H1 (cell line): Measurements from ENCODE around the gene PLXNA4. TPM values are rescaled to one million over a fixed set of nuclear protein-coding genes. Genes with fewer than 3 reads are reported as not detected.

ENCODE experiments used
- CTCF ChIA-PET: fragments of 300-600 bp; sonication (Branson Sonifier 250); formaldehyde crosslinking; loops from one replicate; lab custom pipeline; 2021; ENCODE audit not compliant: partially characterized antibody; lab: Charles Lee
- POLR2A ChIA-PET: fragments of 300-600 bp; sonication (Branson Sonifier 250); formaldehyde crosslinking; loops from one replicate; lab custom pipeline; 2021; ENCODE audit warnings: inconsistent platforms; ENCODE audit not compliant: partially characterized antibody; lab: Charles Lee
- DNase-seq, 2 experiments: peaks; one replicate each; pipeline versions ENCODE4 v3.0.0 to v3.0.0-alpha.2; 2010 to 2022; ENCODE audit warnings: low spot score in 2 of 2, low read depth in 1 of 2, mixed read lengths in 1 of 2
- FAIRE-seq: peaks from 2 replicates; lab custom pipeline; 2011; peaks lifted over from hg19 to GRCh38; lab: Jason Lieb, UNC
- H2AFZ ChIP-seq: 2 replicates; pipeline ENCODE4 v1.8.1; 2012; ENCODE audit warnings: low read length, inconsistent platforms
- H2AK5ac ChIP-seq: 2 replicates; pipeline ENCODE4 v1.6.1; 2013; ENCODE audit warnings: low read depth, low read length
- H2BK120ac ChIP-seq: replicated peaks from 2 replicates; pipeline ENCODE3; 2013; ENCODE audit warnings: low read depth, low read length, inconsistent platforms
- H2BK12ac ChIP-seq: 2 replicates; pipeline ENCODE4 v1.6.1; 2013; ENCODE audit warnings: low read depth, low read length
- H2BK15ac ChIP-seq: 2 replicates; pipeline ENCODE4 v1.6.1; 2013; ENCODE audit warnings: low read length
- H2BK20ac ChIP-seq: 2 replicates; pipeline ENCODE4 v1.6.1; 2013; ENCODE audit warnings: low read length
- H2BK5ac ChIP-seq: 2 replicates; pipeline ENCODE4 v1.6.1; 2013; ENCODE audit warnings: low read depth, low read length
- H3K14ac ChIP-seq: 2 replicates; pipeline ENCODE4 v1.6.1; 2013; ENCODE audit warnings: inconsistent platforms; ENCODE audit not compliant: insufficient read length
- H3K18ac ChIP-seq: 2 replicates; pipeline ENCODE4 v1.6.1; 2013; ENCODE audit warnings: low read length; ENCODE audit errors: extremely low read depth
- H3K23ac ChIP-seq: 2 replicates; pipeline ENCODE4 v1.6.1; 2013; ENCODE audit warnings: inconsistent platforms; ENCODE audit not compliant: insufficient read length
- H3K23me2 ChIP-seq: 2 replicates; pipeline ENCODE4 v1.6.1; 2013; ENCODE audit warnings: low read depth, low read length
- H3K27ac ChIP-seq: 2 replicates; pipeline ENCODE4 v1.6.1; 2011; ENCODE audit warnings: low read depth, low read length, inconsistent platforms
- H3K27me3 ChIP-seq, 4 experiments: replicated peaks in 1 of 4; 1 replicate in 1 of 4; 2 replicates in 3 of 4; pipeline versions ENCODE4 v1.6.1 to v1.8.1; 2011 to 2013; ENCODE audit warnings: low read length in 3 of 4, mild to moderate bottlenecking in 3 of 4, inconsistent platforms in 2 of 4, mixed read lengths in 2 of 4, moderate library complexity in 1 of 4; ENCODE audit not compliant: control insufficient read depth in 3 of 4, insufficient read depth in 3 of 4; ENCODE audit errors: extremely low read depth in 1 of 4
- H3K36me3 ChIP-seq, 4 experiments: 2 replicates each; pipeline versions ENCODE4 v1.6.1 to v1.8.1; 2011 to 2013; ENCODE audit warnings: mild to moderate bottlenecking in 4 of 4, low read length in 3 of 4, moderate library complexity in 2 of 4, control low read depth in 1 of 4, inconsistent platforms in 1 of 4; ENCODE audit not compliant: insufficient read depth in 4 of 4, control insufficient read depth in 2 of 4
- H3K4ac ChIP-seq: replicated peaks from 2 replicates; pipeline ENCODE3; 2013; ENCODE audit warnings: low read length, low read depth, mixed read lengths, inconsistent platforms; ENCODE audit not compliant: insufficient read length
- H3K4me1 ChIP-seq, 4 experiments: replicated peaks in 1 of 4; 1 replicate in 1 of 4; 2 replicates in 3 of 4; pipeline versions ENCODE4 v1.6.1 to v1.8.1; 2011 to 2013; ENCODE audit warnings: low read length in 3 of 4, inconsistent platforms in 2 of 4, mixed read lengths in 1 of 4; ENCODE audit not compliant: insufficient read depth in 4 of 4, control insufficient read depth in 3 of 4
- H3K4me2 ChIP-seq, 2 experiments: 2 replicates each; pipeline versions ENCODE4 v1.6.1 to v1.8.1; 2011 to 2013; ENCODE audit warnings: low read depth in 2 of 2, low read length in 2 of 2, control low read depth in 1 of 2, inconsistent platforms in 1 of 2, mild to moderate bottlenecking in 1 of 2; ENCODE audit not compliant: insufficient read depth in 1 of 2
- H3K4me3 ChIP-seq, 4 experiments: fragments of 200-600, 300-600 bp in 1 of 4; sonication (generic), shearing (Covaris generic), sonication (Bioruptor Twin) in 1 of 4; 2 replicates each; pipeline versions ENCODE4 v1.5.1 to v1.8.1; 2011 to 2016; ENCODE audit warnings: low read length in 4 of 4, low read depth in 3 of 4, control low read depth in 2 of 4, inconsistent platforms in 2 of 4, mild to moderate bottlenecking in 2 of 4, mixed read lengths in 1 of 4, moderate library complexity in 1 of 4; ENCODE audit not compliant: insufficient read depth in 2 of 4; ENCODE audit errors: extremely low read depth in 1 of 4
- H3K56ac ChIP-seq: replicated peaks from 2 replicates; pipeline ENCODE3; 2013; ENCODE audit warnings: low read depth, mild to moderate bottlenecking, mixed read lengths, low read length, inconsistent platforms; ENCODE audit not compliant: insufficient read length
- H3K79me1 ChIP-seq: 2 replicates; pipeline ENCODE4 v1.6.1; 2013; ENCODE audit warnings: low read depth, low read length, control low read depth
- H3K79me2 ChIP-seq, 2 experiments: 2 replicates each; pipeline versions ENCODE4 v1.6.1 to v1.8.1; 2012 to 2013; ENCODE audit warnings: low read length in 2 of 2, mild to moderate bottlenecking in 2 of 2, inconsistent platforms in 1 of 2; ENCODE audit not compliant: insufficient read depth in 2 of 2, control insufficient read depth in 1 of 2
- H3K9ac ChIP-seq, 4 experiments: replicated peaks in 1 of 4; 1 replicate in 1 of 4; 2 replicates in 3 of 4; pipeline versions ENCODE4 v1.6.1 to v1.8.1; 2011 to 2013; ENCODE audit warnings: low read depth in 3 of 4, low read length in 3 of 4, control low read depth in 2 of 4, mild to moderate bottlenecking in 2 of 4, moderate library complexity in 2 of 4, inconsistent platforms in 1 of 4; ENCODE audit errors: extremely low read depth in 1 of 4
- H3K9me3 ChIP-seq, 2 experiments: 2 replicates each; pipeline versions ENCODE4 v1.6.1 to v1.8.1; 2012 to 2013; ENCODE audit warnings: mild to moderate bottlenecking in 2 of 2, moderate library complexity in 2 of 2, control low read depth in 1 of 2, inconsistent platforms in 1 of 2, low read depth in 1 of 2, low read length in 1 of 2, mixed read lengths in 1 of 2; ENCODE audit not compliant: insufficient read depth in 2 of 2
- H4K20me1 ChIP-seq, 2 experiments: replicated peaks in 1 of 2; 2 replicates each; pipeline versions ENCODE3 to v1.8.1; 2011 to 2013; ENCODE audit warnings: inconsistent platforms in 2 of 2, low read length in 2 of 2, mild to moderate bottlenecking in 1 of 2; ENCODE audit not compliant: insufficient read depth in 2 of 2, control insufficient read depth in 1 of 2
- H4K5ac ChIP-seq: 2 replicates; pipeline ENCODE4 v1.6.1; 2013; ENCODE audit warnings: low read length, low read depth, mixed read lengths, inconsistent platforms; ENCODE audit not compliant: insufficient read length
- H4K8ac ChIP-seq: 2 replicates; pipeline ENCODE4 v1.8.0; 2013; ENCODE audit warnings: mild to moderate bottlenecking, moderate library complexity, low read length, inconsistent platforms; ENCODE audit not compliant: insufficient read depth; ENCODE audit errors: extremely low read depth
- H4K91ac ChIP-seq: replicated peaks from 2 replicates; pipeline ENCODE3; 2013; ENCODE audit warnings: low read length, mixed read lengths, inconsistent platforms; ENCODE audit not compliant: insufficient read length
- BACH1 ChIP-seq: IDR thresholded peaks from 2 replicates; pipeline ENCODE4 v1.6.1; 2012; ENCODE audit warnings: low read length, improper control_type of control experiment
- KDM5A ChIP-seq: fragments of 200-600 bp; IDR thresholded peaks from 2 replicates; pipeline ENCODE4 v1.7.1; 2012; ENCODE audit warnings: mild to moderate bottlenecking, low read length, inconsistent platforms, mixed read lengths
- RXRA ChIP-seq: IDR thresholded peaks from 2 replicates; pipeline ENCODE4 v1.6.1; 2011; ENCODE audit warnings: low read depth, mild to moderate bottlenecking, low read length, moderate library complexity; ENCODE audit not compliant: insufficient read depth
- SIN3A ChIP-seq, 2 experiments: IDR thresholded peaks in 1 of 2; conservative IDR thresholded peaks in 1 of 2; 2 replicates each; pipeline ENCODE4 v1.6.1; 2011 to 2012; ENCODE audit warnings: low read length in 2 of 2, improper control_type of control experiment in 1 of 2, low read depth in 1 of 2, mild to moderate bottlenecking in 1 of 2
- SRF ChIP-seq: IDR thresholded peaks from 2 replicates; pipeline ENCODE4 v1.6.1; 2011; ENCODE audit warnings: mild to moderate bottlenecking, low read depth, low read length, moderate library complexity
- SUZ12 ChIP-seq: fragments of 200-600 bp; sonication (generic); IDR thresholded peaks from 2 replicates; pipeline ENCODE4 v1.6.1; 2012; ENCODE audit warnings: mild to moderate bottlenecking, inconsistent platforms, low read length, moderate library complexity, mixed read lengths
- ZNF274 ChIP-seq: IDR thresholded peaks from 2 replicates; pipeline ENCODE4 v1.7.0; 2012; ENCODE audit warnings: low read length, borderline replicate concordance; ENCODE audit errors: extremely low read depth
- WGBS, 2 experiments: shearing (Covaris generic) in 1 of 2; methylation state at CpG; one replicate each; pipeline versions ENCODE4 v1.1.6 to v1.1.7; 2013 to 2015; ENCODE audit warnings: low lambda C conversion rate in 2 of 2, mixed read lengths in 2 of 2, inconsistent platforms in 1 of 2, low coverage in 1 of 2, missing lambda C conversion rate in 1 of 2; ENCODE audit not compliant: insufficient replicate concordance in 2 of 2, insufficient coverage in 1 of 2, insufficient read length in 1 of 2; ENCODE audit errors: extremely low coverage in 1 of 2, missing lambda C conversion rate in 1 of 2; 5-methylcytosine and 5-hydroxymethylcytosine counted together
- polyA plus RNA-seq, 7 experiments: library from polyadenylated mRNA; depleted of rRNA in 3 of 7; stranded (reverse) in 5 of 7; unstranded in 2 of 7; fragments of >200 nt in 5 of 7; fragments of 200-250 nt in 2 of 7; gene quantifications; 1 replicate in 5 of 7; 2 replicates in 1 of 7; 4 replicates in 1 of 7; pipeline versions ENCODE4 v1.2.1 to v1.2.3, GENCODE V29; 2011 to 2013; ENCODE audit warnings: missing spikeins in 2 of 7, mixed read lengths in 2 of 7
- total RNA-seq: library from RNA; stranded (reverse); fragmentation: NEBNext Ultra II Directional; extraction: Animal tissue kit (Norgen Biotek cat#: 25700); gene quantifications from 2 replicates; pipeline ENCODE4 v1.2.1, GENCODE V29; 2021
- TF ChIP-seq, protein P1 (sequence below): IDR thresholded peaks from 2 replicates; pipeline ENCODE4 v1.6.1; 2011; ENCODE audit warnings: low read length, improper control_type of control experiment

The PLXNA4 gene
- total and polyA plus RNA-seq, 2 of the 8 experiments (the other 6 are each of a cell fraction or from before 2014, with no cell fraction given), result 0.76 to 0.79 TPM

- Histone ChIP-seq H3K23me2 (no peaks in the 10 kb centered on the region), H3K56ac (no peak overlapping the region), H2BK120ac (no peak overlapping the region), H3K79me2 (no peaks in the 10 kb centered on the region), H3K4ac (no peak overlapping the region), H4K20me1 (no peaks in the 10 kb centered on the region), H2AFZ (no peak overlapping the region), H3K4me3 (no peak overlapping the region), H2BK5ac (no peak overlapping the region), H2AK5ac (no peak overlapping the region), H3K36me3 (no peaks in the 10 kb centered on the region), H4K8ac (no peak overlapping the region), H4K91ac (no peak overlapping the region), H3K14ac (no peak overlapping the region), H3K4me1 (peaks cover 0 to 1% (median 0%) of the 10 kb centered on the region in 4 experiments; a peak in 2 of 7 replicates), H3K4me2 (no peak overlapping the region), H3K9me3 (peaks cover 0 to 8% of the 10 kb centered on the region in 2 experiments; a peak in 3 of 4 replicates), H2BK20ac (no peak overlapping the region), H3K27ac (no peak overlapping the region), H3K18ac (no peak overlapping the region), H2BK15ac (no peak overlapping the region), H3K23ac (no peak overlapping the region), H3K27me3 (no peaks in the 10 kb centered on the region), H2BK12ac (no peak overlapping the region), H3K9ac (no peak overlapping the region), H4K5ac (no peak overlapping the region), H3K79me1 (no peaks in the 10 kb centered on the region)
- DNase-seq, result no peak
- TF ChIP-seq BACH1 (no peak), ZNF274 (no peak), KDM5A (no peak), SRF (no peak), SUZ12 (no peak), SIN3A (conservative IDR thresholded peaks at IDR 0.05 in 1 of 2, IDR thresholded peaks at IDR 0.05 in 1 of 2; ENCODE audit: low read depth in 1 of 2, low read length in 2 of 2) (no peak), RXRA (no peak)
- TF ChIP-seq, protein P1, sequence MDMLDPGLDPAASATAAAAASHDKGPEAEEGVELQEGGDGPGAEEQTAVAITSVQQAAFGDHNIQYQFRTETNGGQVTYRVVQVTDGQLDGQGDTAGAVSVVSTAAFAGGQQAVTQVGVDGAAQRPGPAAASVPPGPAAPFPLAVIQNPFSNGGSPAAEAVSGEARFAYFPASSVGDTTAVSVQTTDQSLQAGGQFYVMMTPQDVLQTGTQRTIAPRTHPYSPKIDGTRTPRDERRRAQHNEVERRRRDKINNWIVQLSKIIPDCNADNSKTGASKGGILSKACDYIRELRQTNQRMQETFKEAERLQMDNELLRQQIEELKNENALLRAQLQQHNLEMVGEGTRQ, result no peak
- CTCF ChIA-PET, result interaction anchor here (1.2 to 5.3 kb wide), 7 partner anchors 9 to 192 kb away, joined by 3 to 34 read pairs (median 8); no protein-coding TSS in a partner anchor
- 67% methylated on average over 6 of the region's 6 CpGs; no CpG with 5 or more reads in 1 of the 2 experiments for WGBS, 2 experiments
- POLR2A ChIA-PET, result no interaction called here
- no peak for FAIRE-seq
These were observed 335.3 kb downstream of the PLXNA4 start for GRCh38 chr7:132240821-132241422.
